GM12878 (cell line): ENCODE results near the gene VDR. TPM values are rescaled to one million over a fixed set of nuclear protein-coding genes. Genes with fewer than 3 reads are reported as not detected.
A peak's percentile ranks its signal among the peaks of the same experiment; 100 is the strongest.

Source experiments
- E2F4 ChIP-seq: IDR thresholded peaks from 2 replicates; pipeline ENCODE4 v1.6.1; 2012; ENCODE audit warnings: low read depth, low read length, improper control_type of control experiment
- EED ChIP-seq: sonication (generic); IDR thresholded peaks from 2 replicates; pipeline ENCODE4 v1.6.1; 2016; ENCODE audit warnings: antibody characterized with exemption, low read depth
- FOS ChIP-seq: IDR thresholded peaks from 3 replicates; pipeline ENCODE4 v1.6.1; 2011; ENCODE audit warnings: borderline replicate concordance; ENCODE audit not compliant: insufficient read length; ENCODE audit errors: extremely low read depth
- GABPA ChIP-seq: IDR thresholded peaks from 2 replicates; pipeline ENCODE4 v1.6.1; 2014; ENCODE audit warnings: antibody characterized with exemption, low read depth, mild to moderate bottlenecking, inconsistent platforms
- IKZF1 ChIP-seq: fragments of 450-650 bp; conservative IDR thresholded peaks from 2 replicates; pipeline ENCODE4 v1.6.1; 2017; ENCODE audit warnings: antibody characterized with exemption, mild to moderate bottlenecking
- KLF5 ChIP-seq: fragments of 450-650 bp; IDR thresholded peaks from 2 replicates; pipeline ENCODE4 v1.6.1; 2014; ENCODE audit warnings: mild to moderate bottlenecking; ENCODE audit not compliant: partially characterized antibody
- NFYB ChIP-seq: IDR thresholded peaks from 2 replicates; pipeline ENCODE4 v1.6.1; 2011; ENCODE audit warnings: low read depth, mild to moderate bottlenecking, low read length, improper control_type of control experiment, moderate library complexity; ENCODE audit not compliant: insufficient read depth
- PAX5 ChIP-seq: IDR thresholded peaks from 2 replicates; pipeline ENCODE4 v1.6.1; 2011; ENCODE audit warnings: low read depth, low read length, borderline replicate concordance
- STAT1 ChIP-seq: fragments of 450-650 bp; conservative IDR thresholded peaks from 2 replicates; pipeline ENCODE4 v1.6.1; 2014; ENCODE audit warnings: antibody characterized with exemption, mild to moderate bottlenecking
- TCF3 ChIP-seq: IDR thresholded peaks from 2 replicates; pipeline ENCODE4 v1.6.1; 2012; ENCODE audit warnings: low read depth, mild to moderate bottlenecking, low read length, borderline replicate concordance; ENCODE audit not compliant: insufficient read depth
- ZBED1 ChIP-seq: IDR thresholded peaks from 2 replicates; pipeline ENCODE4 v1.6.1; 2016; ENCODE audit warnings: borderline replicate concordance
- ZBTB11 ChIP-seq: fragments of 450-650 bp; formaldehyde crosslinking; IDR thresholded peaks from 2 replicates; pipeline ENCODE4 v1.5.0; 2022; ENCODE audit warnings: mild to moderate bottlenecking, missing genetic modification characterization
- polyA plus RNA-seq, 11 experiments: library from polyadenylated mRNA; depleted of rRNA in 4 of 11; unstranded in 6 of 11; stranded (reverse) in 5 of 11; fragments of >200 nt; fragmentation: Nextera tagmentation in 4 of 11; fragmentation: Illumina TruSeq in 1 of 11; extraction: Ambion mirVana in 4 of 11; extraction: Trizol in 1 of 11; gene quantifications; 1 replicate in 1 of 11; 2 replicates in 10 of 11; pipeline versions ENCODE4 v1.2.1 to v1.2.3, GENCODE V29; 2011 to 2016; ENCODE audit warnings: inconsistent platforms in 2 of 11, missing spikeins in 2 of 11, low read depth in 1 of 11
- total RNA-seq, 4 experiments: library from RNA; depleted of rRNA in 3 of 4; stranded (reverse); fragments of >200 nt in 3 of 4; fragmentation: Illumina TruSeq in 1 of 4; extraction: Trizol in 1 of 4; gene quantifications; 2 replicates each; pipeline versions ENCODE4 v1.2.1 to v1.2.3, GENCODE V29; 2013 to 2021
- TF ChIP-seq, protein P1 (sequence below): fragments of 450-650 bp; IDR thresholded peaks from 2 replicates; pipeline ENCODE4 v1.6.1; 2016; ENCODE audit warnings: mild to moderate bottlenecking
- TF ChIP-seq, protein P2 (sequence below): fragments of 450-650 bp; IDR thresholded peaks from 2 replicates; pipeline ENCODE4 v1.6.1; 2017; ENCODE audit warnings: mild to moderate bottlenecking
- TF ChIP-seq, protein P3 (sequence below): IDR thresholded peaks from 2 replicates; pipeline ENCODE4 v1.6.1; 2012; ENCODE audit warnings: mild to moderate bottlenecking, low read depth, low read length
- TF ChIP-seq, protein P4 (sequence below): fragments of 450-650 bp; IDR thresholded peaks from 2 replicates; pipeline ENCODE4 v1.6.1; 2017; ENCODE audit warnings: low read depth, mild to moderate bottlenecking, moderate library complexity

The VDR gene
- total and polyA plus RNA-seq, 10 of the 15 experiments (the other 5 are each of a cell fraction or from before 2014, with no cell fraction given) = 0.27 to 7.9 (median 3.0) TPM

GRCh38 chr12:47885012-47885501, 19.7 kb downstream of the VDR start (continued):
- TF ChIP-seq ZBTB11 (CRISPR knock-in tag) (no peak), ZBED1 (peak; percentile 80; the same call in 1 of the 2 replicates), NFYB (no peak), KLF5 (no peak), FOS (no peak), EED (peak; percentile 68; the same call in 1 of the 2 replicates), TCF3 (peak; percentile 30; the same call in 1 of the 2 replicates), PAX5 (peak; percentile 78), STAT1 (no peak), GABPA (no peak), IKZF1 (peak; percentile 83), E2F4 (no peak)
- TF ChIP-seq, protein P1, sequence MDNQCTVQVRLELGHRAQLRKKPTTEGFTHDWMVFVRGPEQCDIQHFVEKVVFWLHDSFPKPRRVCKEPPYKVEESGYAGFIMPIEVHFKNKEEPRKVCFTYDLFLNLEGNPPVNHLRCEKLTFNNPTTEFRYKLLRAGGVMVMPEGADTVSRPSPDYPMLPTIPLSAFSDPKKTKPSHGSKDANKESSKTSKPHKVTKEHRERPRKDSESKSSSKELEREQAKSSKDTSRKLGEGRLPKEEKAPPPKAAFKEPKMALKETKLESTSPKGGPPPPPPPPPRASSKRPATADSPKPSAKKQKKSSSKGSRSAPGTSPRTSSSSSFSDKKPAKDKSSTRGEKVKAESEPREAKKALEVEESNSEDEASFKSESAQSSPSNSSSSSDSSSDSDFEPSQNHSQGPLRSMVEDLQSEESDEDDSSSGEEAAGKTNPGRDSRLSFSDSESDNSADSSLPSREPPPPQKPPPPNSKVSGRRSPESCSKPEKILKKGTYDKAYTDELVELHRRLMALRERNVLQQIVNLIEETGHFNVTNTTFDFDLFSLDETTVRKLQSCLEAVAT = peak; percentile 87
- TF ChIP-seq, protein P2, sequence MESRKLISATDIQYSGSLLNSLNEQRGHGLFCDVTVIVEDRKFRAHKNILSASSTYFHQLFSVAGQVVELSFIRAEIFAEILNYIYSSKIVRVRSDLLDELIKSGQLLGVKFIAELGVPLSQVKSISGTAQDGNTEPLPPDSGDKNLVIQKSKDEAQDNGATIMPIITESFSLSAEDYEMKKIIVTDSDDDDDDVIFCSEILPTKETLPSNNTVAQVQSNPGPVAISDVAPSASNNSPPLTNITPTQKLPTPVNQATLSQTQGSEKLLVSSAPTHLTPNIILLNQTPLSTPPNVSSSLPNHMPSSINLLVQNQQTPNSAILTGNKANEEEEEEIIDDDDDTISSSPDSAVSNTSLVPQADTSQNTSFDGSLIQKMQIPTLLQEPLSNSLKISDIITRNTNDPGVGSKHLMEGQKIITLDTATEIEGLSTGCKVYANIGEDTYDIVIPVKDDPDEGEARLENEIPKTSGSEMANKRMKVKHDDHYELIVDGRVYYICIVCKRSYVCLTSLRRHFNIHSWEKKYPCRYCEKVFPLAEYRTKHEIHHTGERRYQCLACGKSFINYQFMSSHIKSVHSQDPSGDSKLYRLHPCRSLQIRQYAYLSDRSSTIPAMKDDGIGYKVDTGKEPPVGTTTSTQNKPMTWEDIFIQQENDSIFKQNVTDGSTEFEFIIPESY = no peak
- TF ChIP-seq, protein P3, sequence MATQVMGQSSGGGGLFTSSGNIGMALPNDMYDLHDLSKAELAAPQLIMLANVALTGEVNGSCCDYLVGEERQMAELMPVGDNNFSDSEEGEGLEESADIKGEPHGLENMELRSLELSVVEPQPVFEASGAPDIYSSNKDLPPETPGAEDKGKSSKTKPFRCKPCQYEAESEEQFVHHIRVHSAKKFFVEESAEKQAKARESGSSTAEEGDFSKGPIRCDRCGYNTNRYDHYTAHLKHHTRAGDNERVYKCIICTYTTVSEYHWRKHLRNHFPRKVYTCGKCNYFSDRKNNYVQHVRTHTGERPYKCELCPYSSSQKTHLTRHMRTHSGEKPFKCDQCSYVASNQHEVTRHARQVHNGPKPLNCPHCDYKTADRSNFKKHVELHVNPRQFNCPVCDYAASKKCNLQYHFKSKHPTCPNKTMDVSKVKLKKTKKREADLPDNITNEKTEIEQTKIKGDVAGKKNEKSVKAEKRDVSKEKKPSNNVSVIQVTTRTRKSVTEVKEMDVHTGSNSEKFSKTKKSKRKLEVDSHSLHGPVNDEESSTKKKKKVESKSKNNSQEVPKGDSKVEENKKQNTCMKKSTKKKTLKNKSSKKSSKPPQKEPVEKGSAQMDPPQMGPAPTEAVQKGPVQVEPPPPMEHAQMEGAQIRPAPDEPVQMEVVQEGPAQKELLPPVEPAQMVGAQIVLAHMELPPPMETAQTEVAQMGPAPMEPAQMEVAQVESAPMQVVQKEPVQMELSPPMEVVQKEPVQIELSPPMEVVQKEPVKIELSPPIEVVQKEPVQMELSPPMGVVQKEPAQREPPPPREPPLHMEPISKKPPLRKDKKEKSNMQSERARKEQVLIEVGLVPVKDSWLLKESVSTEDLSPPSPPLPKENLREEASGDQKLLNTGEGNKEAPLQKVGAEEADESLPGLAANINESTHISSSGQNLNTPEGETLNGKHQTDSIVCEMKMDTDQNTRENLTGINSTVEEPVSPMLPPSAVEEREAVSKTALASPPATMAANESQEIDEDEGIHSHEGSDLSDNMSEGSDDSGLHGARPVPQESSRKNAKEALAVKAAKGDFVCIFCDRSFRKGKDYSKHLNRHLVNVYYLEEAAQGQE = 0 out of 2 replicates have a peak, but pooled peaks have one; percentile 27
- TF ChIP-seq, protein P4, sequence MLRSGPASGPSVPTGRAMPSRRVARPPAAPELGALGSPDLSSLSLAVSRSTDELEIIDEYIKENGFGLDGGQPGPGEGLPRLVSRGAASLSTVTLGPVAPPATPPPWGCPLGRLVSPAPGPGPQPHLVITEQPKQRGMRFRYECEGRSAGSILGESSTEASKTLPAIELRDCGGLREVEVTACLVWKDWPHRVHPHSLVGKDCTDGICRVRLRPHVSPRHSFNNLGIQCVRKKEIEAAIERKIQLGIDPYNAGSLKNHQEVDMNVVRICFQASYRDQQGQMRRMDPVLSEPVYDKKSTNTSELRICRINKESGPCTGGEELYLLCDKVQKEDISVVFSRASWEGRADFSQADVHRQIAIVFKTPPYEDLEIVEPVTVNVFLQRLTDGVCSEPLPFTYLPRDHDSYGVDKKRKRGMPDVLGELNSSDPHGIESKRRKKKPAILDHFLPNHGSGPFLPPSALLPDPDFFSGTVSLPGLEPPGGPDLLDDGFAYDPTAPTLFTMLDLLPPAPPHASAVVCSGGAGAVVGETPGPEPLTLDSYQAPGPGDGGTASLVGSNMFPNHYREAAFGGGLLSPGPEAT = peak; percentile 77; the same call in 1 of the 2 replicates
